GM23248 (cell line): ENCODE measurements around the gene HCN2. TPM values are rescaled to one million over a fixed set of nuclear protein-coding genes. Genes with fewer than 3 reads are reported as not detected.

Experiments
- DNase-seq: peaks from one replicate; pipeline ENCODE4 v3.0.0-alpha.2; 2015
- H2AFZ ChIP-seq: fragments of 200-600 bp; sonication (generic); 2 replicates; pipeline ENCODE4 v1.6.1; 2016; ENCODE audit warnings: antibody characterized with exemption
- H3F3A ChIP-seq: fragments of 200-600 bp; sonication (generic); 2 replicates; pipeline ENCODE4 v1.6.1; 2016; ENCODE audit warnings: mild to moderate bottlenecking, antibody characterized with exemption, mixed run types; ENCODE audit not compliant: insufficient read depth
- H3K27ac ChIP-seq: fragments of 200-600 bp; sonication (generic); 2 replicates; pipeline ENCODE4 v1.5.1; 2016; ENCODE audit warnings: mild to moderate bottlenecking
- H3K27me3 ChIP-seq: fragments of 200-600 bp; sonication (generic); replicated peaks from 2 replicates; pipeline ENCODE4 v1.6.1; 2016; ENCODE audit warnings: mild to moderate bottlenecking; ENCODE audit not compliant: insufficient read depth
- H3K36me3 ChIP-seq: fragments of 200-600 bp; sonication (generic); 2 replicates; pipeline ENCODE4 v1.6.1; 2016; ENCODE audit warnings: low read depth, mild to moderate bottlenecking
- H3K4me1 ChIP-seq: fragments of 200-600 bp; sonication (generic); 2 replicates; pipeline ENCODE4 v1.6.1; 2016; ENCODE audit warnings: mild to moderate bottlenecking; ENCODE audit not compliant: insufficient read depth
- H3K4me2 ChIP-seq: fragments of 200-600 bp; sonication (generic); one replicate; pipeline ENCODE4 v1.6.1; 2016; ENCODE audit warnings: mild to moderate bottlenecking; ENCODE audit not compliant: unreplicated experiment
- H3K4me3 ChIP-seq: fragments of 200-600 bp; sonication (generic); 2 replicates; pipeline ENCODE4 v1.5.1; 2016; ENCODE audit warnings: mild to moderate bottlenecking
- H3K79me2 ChIP-seq: fragments of 200-600 bp; sonication (generic); 2 replicates; pipeline ENCODE4 v1.6.1; 2016; ENCODE audit warnings: mild to moderate bottlenecking; ENCODE audit not compliant: insufficient read depth
- H3K9ac ChIP-seq: fragments of 200-600 bp; sonication (generic); 2 replicates; pipeline ENCODE4 v1.6.1; 2016; ENCODE audit warnings: mild to moderate bottlenecking
- H3K9me2 ChIP-seq: fragments of 200-600 bp; sonication (generic); 2 replicates; pipeline ENCODE4 v1.6.1; 2016; ENCODE audit warnings: mixed run types, mild to moderate bottlenecking, moderate library complexity; ENCODE audit not compliant: insufficient read depth
- H3K9me3 ChIP-seq: fragments of 200-600 bp; sonication (generic); one replicate; pipeline ENCODE4 v1.6.1; 2017; ENCODE audit warnings: low read depth
- H4K20me1 ChIP-seq: fragments of 200-600 bp; sonication (generic); 2 replicates; pipeline ENCODE4 v1.6.0; 2016; ENCODE audit not compliant: insufficient read depth
- EZH2 ChIP-seq: fragments of 200-600 bp; sonication (generic); IDR thresholded peaks from 2 replicates; pipeline ENCODE4 v1.6.1; 2018; ENCODE audit warnings: antibody characterized with exemption, mild to moderate bottlenecking; ENCODE audit not compliant: insufficient read depth, poor library complexity, severe bottlenecking
- EZH2phosphoT487 ChIP-seq: fragments of 200-600 bp; sonication (generic); IDR thresholded peaks from 2 replicates; pipeline ENCODE4 v1.6.1; 2018; ENCODE audit warnings: antibody characterized with exemption, moderate library complexity, mild to moderate bottlenecking, low read depth; ENCODE audit not compliant: insufficient read depth
- WGBS, 2 experiments: methylation state at CpG; one replicate each; pipeline ENCODE4 v1.1.6; 2015 to 2017; ENCODE audit warnings: low lambda C conversion rate in 2 of 2, low coverage in 1 of 2; ENCODE audit errors: missing lambda C conversion rate in 2 of 2; 5-methylcytosine and 5-hydroxymethylcytosine counted together
- in situ Hi-C: fragments of 300-500 bp; cut with MboI; formaldehyde crosslinking; loops from 2 replicates; pipeline ENCODE4 v1.15.0; 2020
- polyA plus RNA-seq: library from polyadenylated mRNA; unstranded; fragments of >200 nt; fragmentation: Nextera tagmentation; extraction: Ambion mirVana; gene quantifications from 2 replicates; pipeline ENCODE4 v1.2.1, GENCODE V29; 2016
- total RNA-seq: library from RNA; depleted of rRNA; stranded (reverse); fragments of >200 nt; shearing (Covaris generic); gene quantifications from 2 replicates; pipeline ENCODE4 v1.2.3, GENCODE V29; 2014

HCN2 gene
- total and polyA plus RNA-seq, 2 experiments from 2014 or later = 0.14 to 3.1 TPM

GRCh38 chr19:616747-617526, 27.3 kb downstream of the HCN2 start:
- no peaks in the 10 kb centered on the region for H3K9me3 ChIP-seq
- in situ Hi-C loops = no loop called here
- H3K9me2 ChIP-seq = no peaks in the 10 kb centered on the region
- H2AFZ ChIP-seq = no peak overlapping the region
- H3K9ac ChIP-seq = no peak overlapping the region
- H4K20me1 ChIP-seq = no peaks in the 10 kb centered on the region
- no peaks in the 10 kb centered on the region for H3K27me3 ChIP-seq
- TF ChIP-seq EZH2 = no peak
- TF ChIP-seq EZH2phosphoT487 = no peak
- H3K4me1 ChIP-seq = peaks cover 3% of the 10 kb centered on the region
- 91 to 93% methylated on average over 23 to 58 of the region's 58 CpGs for WGBS, 2 experiments
- no peaks in the 10 kb centered on the region for H3K36me3 ChIP-seq
- H3F3A ChIP-seq = peaks cover 4% of the 10 kb centered on the region
- H3K4me2 ChIP-seq = no peak overlapping the region
- DNase-seq = no peak
- no peak overlapping the region for H3K27ac ChIP-seq
- H3K4me3 ChIP-seq = no peak overlapping the region
- no peaks in the 10 kb centered on the region for H3K79me2 ChIP-seq

GRCh38 chr19:617551-618246, 28.0 kb downstream of the HCN2 start:
- no peak for DNase-seq
- no peaks in the 10 kb centered on the region for H3K79me2 ChIP-seq
- H3K27me3 ChIP-seq = no peaks in the 10 kb centered on the region
- no peak overlapping the region for H3K4me3 ChIP-seq
- no peaks in the 10 kb centered on the region for H4K20me1 ChIP-seq
- WGBS, 2 experiments = 92 to 93% methylated on average over 20 to 29 of the region's 29 CpGs
- no peaks in the 10 kb centered on the region for H3K9me3 ChIP-seq
- no peaks in the 10 kb centered on the region for H3K4me1 ChIP-seq
- H2AFZ ChIP-seq = no peak overlapping the region
- H3K9ac ChIP-seq = no peak overlapping the region
- H3K27ac ChIP-seq = no peak overlapping the region
- H3K9me2 ChIP-seq = no peaks in the 10 kb centered on the region
- no peak overlapping the region for H3K4me2 ChIP-seq
- no peaks in the 10 kb centered on the region for H3F3A ChIP-seq
- in situ Hi-C loops = no loop called here
- no peaks in the 10 kb centered on the region for H3K36me3 ChIP-seq
- no peak for TF ChIP-seq EZH2
- TF ChIP-seq EZH2phosphoT487 = no peak

GRCh38 chr19:618247-618619, 28.6 kb downstream of the HCN2 start:
- no peaks in the 10 kb centered on the region for H4K20me1 ChIP-seq
- 99% methylated on average over 15 to 19 of the region's 19 CpGs for WGBS, 2 experiments
- H3K36me3 ChIP-seq = no peaks in the 10 kb centered on the region
- H3K4me1 ChIP-seq = no peaks in the 10 kb centered on the region
- H3K9ac ChIP-seq = no peak overlapping the region
- no peaks in the 10 kb centered on the region for H3K9me2 ChIP-seq
- H3K4me3 ChIP-seq = no peak overlapping the region
- H3K27me3 ChIP-seq = no peaks in the 10 kb centered on the region
- no peaks in the 10 kb centered on the region for H3K79me2 ChIP-seq
- in situ Hi-C loops = no loop called here
- DNase-seq = no peak
- no peaks in the 10 kb centered on the region for H3K9me3 ChIP-seq
- H3F3A ChIP-seq = no peaks in the 10 kb centered on the region
- H3K27ac ChIP-seq = no peak overlapping the region
- no peak overlapping the region for H3K4me2 ChIP-seq
- no peak overlapping the region for H2AFZ ChIP-seq
- TF ChIP-seq EZH2 (no peak), EZH2phosphoT487 (no peak)

- in situ Hi-C loops = no loop called here
- H3K27me3 ChIP-seq = no peaks in the 10 kb centered on the region
- no peaks in the 10 kb centered on the region for H3K4me1 ChIP-seq
- H3K27ac ChIP-seq = no peak overlapping the region
- 97% methylated on average over 26 to 27 of the region's 27 CpGs for WGBS, 2 experiments
- no peaks in the 10 kb centered on the region for H3K36me3 ChIP-seq
- no peak for DNase-seq
- TF ChIP-seq EZH2phosphoT487 (no peak), EZH2 (no peak)
- H3K9ac ChIP-seq = no peak overlapping the region
- H3K79me2 ChIP-seq = no peaks in the 10 kb centered on the region
- no peaks in the 10 kb centered on the region for H4K20me1 ChIP-seq
- H3K9me2 ChIP-seq = no peaks in the 10 kb centered on the region
- H3K4me2 ChIP-seq = no peak overlapping the region
- H3K4me3 ChIP-seq = no peak overlapping the region
- no peak overlapping the region for H2AFZ ChIP-seq
- no peaks in the 10 kb centered on the region for H3K9me3 ChIP-seq
- H3F3A ChIP-seq = no peaks in the 10 kb centered on the region
These were observed 29.1 kb downstream of the HCN2 start for GRCh38 chr19:618674-619285.
